ENCODE measurements around the gene ZNF879.

DNA sequence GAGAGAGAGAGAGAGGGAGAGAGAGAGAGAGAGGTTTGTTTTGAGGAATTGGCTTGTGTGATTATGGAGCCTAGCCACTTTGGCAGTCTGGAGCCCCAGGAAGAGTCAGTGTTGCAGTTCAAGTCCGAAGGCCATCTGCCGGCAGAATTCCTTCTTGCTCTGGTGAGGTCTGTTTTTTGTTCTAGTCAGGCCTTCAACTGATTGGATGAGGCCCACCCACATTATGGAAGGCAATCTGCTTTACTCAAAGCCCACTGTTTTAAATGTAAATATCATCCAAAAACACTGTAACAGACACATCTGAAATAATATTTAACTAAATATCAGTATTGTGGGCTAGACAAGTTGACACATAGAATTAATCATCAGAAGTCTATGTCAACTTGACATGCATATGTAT, 17.0 kb upstream of the ZNF879 start:
- no peak for TF ChIP-seq EZH2 (IDR thresholded peaks at IDR 0.05; ENCODE audit: low read length, missing control alignments)
- TF ChIP-seq, protein P1, sequence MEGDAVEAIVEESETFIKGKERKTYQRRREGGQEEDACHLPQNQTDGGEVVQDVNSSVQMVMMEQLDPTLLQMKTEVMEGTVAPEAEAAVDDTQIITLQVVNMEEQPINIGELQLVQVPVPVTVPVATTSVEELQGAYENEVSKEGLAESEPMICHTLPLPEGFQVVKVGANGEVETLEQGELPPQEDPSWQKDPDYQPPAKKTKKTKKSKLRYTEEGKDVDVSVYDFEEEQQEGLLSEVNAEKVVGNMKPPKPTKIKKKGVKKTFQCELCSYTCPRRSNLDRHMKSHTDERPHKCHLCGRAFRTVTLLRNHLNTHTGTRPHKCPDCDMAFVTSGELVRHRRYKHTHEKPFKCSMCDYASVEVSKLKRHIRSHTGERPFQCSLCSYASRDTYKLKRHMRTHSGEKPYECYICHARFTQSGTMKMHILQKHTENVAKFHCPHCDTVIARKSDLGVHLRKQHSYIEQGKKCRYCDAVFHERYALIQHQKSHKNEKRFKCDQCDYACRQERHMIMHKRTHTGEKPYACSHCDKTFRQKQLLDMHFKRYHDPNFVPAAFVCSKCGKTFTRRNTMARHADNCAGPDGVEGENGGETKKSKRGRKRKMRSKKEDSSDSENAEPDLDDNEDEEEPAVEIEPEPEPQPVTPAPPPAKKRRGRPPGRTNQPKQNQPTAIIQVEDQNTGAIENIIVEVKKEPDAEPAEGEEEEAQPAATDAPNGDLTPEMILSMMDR (conservative IDR thresholded peaks at IDR 0.05 in 1 of 2, IDR thresholded peaks at IDR 0.05 in 1 of 2; ENCODE audit: low read depth in 1 of 2, low read length in 2 of 2) = no peak
